GF-D8 (cell line): ENCODE results near the gene SLC44A4.
"Not testable (repeated sequence)": the region's sequence is repeated elsewhere in the genome, so short reads cannot be mapped to it uniquely, and the experiment has no call there.

Source experiments
- DNase-seq: peaks from one replicate; lab custom pipeline; 2025; lab: John Stamatoyannopoulos, UW

SLC44A4 gene

GRCh38 chr6:31878726-31879125 lies at the start of gene SLC44A4:
TSS of gene SLC44A4 (minus strand) at chr6:31878997. CDS start at chr6:31878980, 17 bp downstream.
- DNase-seq: no peak

- DNase-seq: no peak
Observed at GRCh38 chr6:31928672-31928939, 49.8 kb upstream of the SLC44A4 start.

GRCh38 chr6:31927863-31928671 lies 49.3 kb upstream of the SLC44A4 start:
- no peak for DNase-seq

GRCh38 chr6:31927242-31927862 lies 48.6 kb upstream of the SLC44A4 start, which contains the start of gene C2:
TSS of gene C2 (plus strand) at chr6:31927717. CDS start at chr6:31927753, 36 bp downstream.
- DNase-seq: no peak

GRCh38 chr6:31922942-31923341 lies 44.1 kb upstream of the SLC44A4 start:
- DNase-seq: no peak

- no peak for DNase-seq
Observed at GRCh38 chr6:31920811-31921210, 42.0 kb upstream of the SLC44A4 start.

GRCh38 chr6:31919624-31920303 lies 41.0 kb upstream of the SLC44A4 start:
- no peak for DNase-seq

- no peak for DNase-seq
Observed at GRCh38 chr6:31918069-31918720, 39.4 kb upstream of the SLC44A4 start.

GRCh38 chr6:31915756-31916155 lies 37.0 kb upstream of the SLC44A4 start:
- no peak for DNase-seq

- no peak for DNase-seq
Observed at GRCh38 chr6:31915351-31915750, 36.6 kb upstream of the SLC44A4 start.

- no peak for DNase-seq
Observed at GRCh38 chr6:31911826-31912585, 33.2 kb upstream of the SLC44A4 start.

- not testable (repeated sequence) for DNase-seq
Observed at GRCh38 chr6:31909298-31909697, 30.5 kb upstream of the SLC44A4 start.

GRCh38 chr6:31908791-31909190 lies 30.0 kb upstream of the SLC44A4 start:
- no peak for DNase-seq

- DNase-seq: not testable (repeated sequence)
Observed at GRCh38 chr6:31908255-31908654, 29.5 kb upstream of the SLC44A4 start.

GRCh38 chr6:31907158-31907813 lies 28.5 kb upstream of the SLC44A4 start:
- peak; percentile 87 for DNase-seq

GRCh38 chr6:31906727-31907126 lies 27.9 kb upstream of the SLC44A4 start:
- not testable (repeated sequence) for DNase-seq

GRCh38 chr6:31906122-31906521 lies 27.3 kb upstream of the SLC44A4 start:
- DNase-seq: no peak

- DNase-seq: no peak
Observed at GRCh38 chr6:31905041-31905440, 26.2 kb upstream of the SLC44A4 start.

- no peak for DNase-seq
Observed at GRCh38 chr6:31903957-31904356, 25.2 kb upstream of the SLC44A4 start.

- peak; percentile 65 for DNase-seq
Observed at GRCh38 chr6:31901953-31902643, 23.3 kb upstream of the SLC44A4 start, which contains the start of gene ZBTB12. TSS of gene ZBTB12 (minus strand) at chr6:31902086. CDS start at chr6:31901305, 781 bp downstream.
